Caco-2 (cell line): ENCODE data around the gene ZBTB7B. TPM values are rescaled to one million over a fixed set of nuclear protein-coding genes. Genes with fewer than 3 reads are reported as not detected.

Experiments
- BruUV-seq: library from RNA; stranded (reverse); fragments of 400-500 nt; replicated peaks from 2 replicates; lab custom pipeline; 2021; lab: Mats Ljungman, UMichigan
- CTCF ChIA-PET: fragments of 300-600 bp; sonication (Branson Sonifier 250); formaldehyde crosslinking; loops from one replicate; lab custom pipeline; 2022; ENCODE audit warnings: antibody characterized with exemption; lab: Charles Lee
- POLR2A ChIA-PET: fragments of 300-600 bp; sonication (Branson Sonifier 250); formaldehyde crosslinking; loops from one replicate; lab custom pipeline; 2022; ENCODE audit warnings: antibody characterized with exemption; lab: Charles Lee
- DNase-seq, 2 experiments: peaks; one replicate each; pipeline versions ENCODE4 v3.0.0 to v3.0.0-alpha.2; 2020 to 2022
- H3K27me3 ChIP-seq: replicated peaks from 2 replicates; pipeline ENCODE4 v1.6.0; 2011; ENCODE audit warnings: low read length; ENCODE audit not compliant: control insufficient read depth, insufficient read depth
- H3K36me3 ChIP-seq: 2 replicates; pipeline ENCODE4 v1.5.1; 2011; ENCODE audit warnings: low read length; ENCODE audit not compliant: control insufficient read depth, insufficient read depth
- H3K4me1 ChIP-seq: fragments of 250-450 bp; sonication (Bioruptor Pico); 2 replicates; pipeline ENCODE4 v1.5.1; 2020; ENCODE audit warnings: mild to moderate bottlenecking
- H3K4me3 ChIP-seq: 2 replicates; pipeline ENCODE4 v1.5.1; 2011; ENCODE audit warnings: low read depth, mild to moderate bottlenecking, control low read depth, low read length
- H3K9me3 ChIP-seq: fragments of 250-450 bp; sonication (Bioruptor Pico); 2 replicates; pipeline ENCODE4 v1.5.1; 2020; ENCODE audit warnings: mild to moderate bottlenecking, moderate library complexity
- H3K27ac Mint-ChIP-seq: one replicate; pipeline ENCODE4 v1.8.0; 2022; ENCODE audit warnings: mixed read lengths; ENCODE audit not compliant: unreplicated experiment
- H3K27me3 Mint-ChIP-seq: one replicate; pipeline ENCODE4 v1.8.0; 2022; ENCODE audit warnings: mixed read lengths; ENCODE audit not compliant: insufficient read depth, unreplicated experiment
- H3K36me3 Mint-ChIP-seq: one replicate; pipeline ENCODE4 v1.8.0; 2022; ENCODE audit warnings: mild to moderate bottlenecking, mixed read lengths; ENCODE audit not compliant: insufficient read depth, unreplicated experiment
- H3K4me1 Mint-ChIP-seq: one replicate; pipeline ENCODE4 v1.8.0; 2022; ENCODE audit warnings: low read depth, mixed read lengths; ENCODE audit not compliant: unreplicated experiment
- H3K4me3 Mint-ChIP-seq: one replicate; pipeline ENCODE4 v1.8.0; 2022; ENCODE audit warnings: mild to moderate bottlenecking, moderate library complexity, mixed read lengths; ENCODE audit not compliant: unreplicated experiment
- H3K9me3 Mint-ChIP-seq: one replicate; pipeline ENCODE4 v1.8.0; 2022; ENCODE audit warnings: mixed read lengths; ENCODE audit not compliant: unreplicated experiment
- CTCF ChIP-seq, 2 experiments: fragments of 200-600 bp in 1 of 2; IDR thresholded peaks; 1 replicate in 1 of 2; 2 replicates in 1 of 2; pipeline versions ENCODE4 v1.5.1 to v1.8.0; 2011 to 2022; ENCODE audit warnings: antibody characterized with exemption in 1 of 2, control low read depth in 1 of 2, inconsistent platforms in 1 of 2, low read depth in 1 of 2, low read length in 1 of 2, mild to moderate bottlenecking in 1 of 2, moderate library complexity in 1 of 2; ENCODE audit not compliant: insufficient read depth in 1 of 2, severe bottlenecking in 1 of 2, unreplicated experiment in 1 of 2
- intact Hi-C: fragments of 100-400 bp; cut with micrococcal nuclease; formaldehyde crosslinking; loops from one replicate; pipeline ENCODE4 v1.10.0; 2022; ENCODE audit not compliant: unreplicated experiment
- total RNA-seq: library from RNA; stranded (reverse); gene quantifications from 2 replicates; pipeline ENCODE4 v1.2.3, GENCODE V29; 2022

The ZBTB7B gene
- total RNA-seq, 1 experiment from 2014 or later, result 46.8 TPM

GRCh38 chr1:155029513-155030242 is 27.1 kb downstream of the ZBTB7B start:
- TF ChIP-seq CTCF (IDR thresholded peaks at IDR 0.05; ENCODE audit: insufficient read depth in 1 of 2, low read depth in 1 of 2, low read length in 1 of 2, severe bottlenecking in 1 of 2, unreplicated experiment in 1 of 2), result no peak
- ChIA-PET POLR2A (no interaction called here), CTCF (interaction anchor here (1.0 to 1.1 kb wide), 2 partner anchors 18 to 68 kb away, joined by 3 read pairs; partner anchors contain the start of gene PYGO2)
- Mint-ChIP-seq H3K36me3 (no peaks in the 10 kb centered on the region), H3K4me1 (no peaks in the 10 kb centered on the region), H3K27me3 (peaks cover under 1% of the 10 kb centered on the region), H3K9me3 (no peaks in the 10 kb centered on the region), H3K27ac (no peak overlapping the region), H3K4me3 (no peak overlapping the region)
- no peak for DNase-seq
- no peaks in the 10 kb centered on the region for H3K27me3 ChIP-seq
- peaks cover 5% of the 10 kb centered on the region; the same call in 1 of the 2 replicates for H3K4me1 ChIP-seq
- H3K4me3 ChIP-seq, result no peak overlapping the region
- BruUV-seq, result no TSS peak
- no peaks in the 10 kb centered on the region for H3K9me3 ChIP-seq
- intact Hi-C loops, result no loop called here
- H3K36me3 ChIP-seq, result no peaks in the 10 kb centered on the region

- Histone ChIP-seq H3K9me3 (no peaks in the 10 kb centered on the region), H3K36me3 (no peaks in the 10 kb centered on the region), H3K27me3 (no peaks in the 10 kb centered on the region), H3K4me3 (no peak overlapping the region), H3K4me1 (peaks cover 5% of the 10 kb centered on the region; the same call in 1 of the 2 replicates)
- Mint-ChIP-seq H3K36me3 (no peaks in the 10 kb centered on the region), H3K4me3 (no peak overlapping the region), H3K27ac (no peak overlapping the region), H3K27me3 (peaks cover 4% of the 10 kb centered on the region), H3K4me1 (no peaks in the 10 kb centered on the region), H3K9me3 (no peaks in the 10 kb centered on the region)
- CTCF ChIA-PET, result interaction anchor here (1.0 to 1.1 kb wide), 2 partner anchors 17 to 69 kb away, joined by 3 read pairs; partner anchors contain the start of gene PYGO2
- BruUV-seq, result no TSS peak
- intact Hi-C loops, result no loop called here
- TF ChIP-seq CTCF (IDR thresholded peaks at IDR 0.05; ENCODE audit: insufficient read depth in 1 of 2, low read depth in 1 of 2, low read length in 1 of 2, severe bottlenecking in 1 of 2, unreplicated experiment in 1 of 2), result no peak
- POLR2A ChIA-PET, result interaction anchor here (0.6 kb wide), 1 partner anchor 20 kb away, joined by 3 read pairs; no protein-coding TSS in a partner anchor
- no peak for DNase-seq
These were observed 27.7 kb downstream of the ZBTB7B start for GRCh38 chr1:155030243-155030795.

GRCh38 chr1:155030899-155031298 is 28.3 kb downstream of the ZBTB7B start:
- intact Hi-C loops, result no loop called here
- H3K4me3 ChIP-seq, result no peak overlapping the region
- Mint-ChIP-seq H3K27me3 (peaks cover 4% of the 10 kb centered on the region), H3K4me1 (no peaks in the 10 kb centered on the region), H3K4me3 (no peak overlapping the region), H3K27ac (no peak overlapping the region), H3K9me3 (no peaks in the 10 kb centered on the region), H3K36me3 (no peaks in the 10 kb centered on the region)
- POLR2A ChIA-PET, result interaction anchor here (0.6 kb wide), 1 partner anchor 20 kb away, joined by 3 read pairs; no protein-coding TSS in a partner anchor
- TF ChIP-seq CTCF (IDR thresholded peaks at IDR 0.05; ENCODE audit: insufficient read depth in 1 of 2, low read depth in 1 of 2, low read length in 1 of 2, severe bottlenecking in 1 of 2, unreplicated experiment in 1 of 2), result no peak
- no peaks in the 10 kb centered on the region for H3K36me3 ChIP-seq
- no TSS peak for BruUV-seq
- DNase-seq, result no peak
- CTCF ChIA-PET, result interaction anchor here (1.1 kb wide), 1 partner anchor 16 kb away, joined by 3 read pairs; no protein-coding TSS in a partner anchor
- no peaks in the 10 kb centered on the region for H3K27me3 ChIP-seq
- peaks cover 5% of the 10 kb centered on the region; the same call in 1 of the 2 replicates for H3K4me1 ChIP-seq
- no peaks in the 10 kb centered on the region for H3K9me3 ChIP-seq
